GOT3 (cell line): Measurements from ENCODE around the gene CDH8.
"Not testable (repeated sequence)": the region's sequence is repeated elsewhere in the genome, so short reads cannot be mapped to it uniquely, and the experiment has no call there.

ENCODE experiments used
- DNase-seq: peaks from one replicate; lab custom pipeline; 2025; ENCODE audit warnings: mixed read lengths; lab: John Stamatoyannopoulos, UW

The CDH8 gene

DNA sequence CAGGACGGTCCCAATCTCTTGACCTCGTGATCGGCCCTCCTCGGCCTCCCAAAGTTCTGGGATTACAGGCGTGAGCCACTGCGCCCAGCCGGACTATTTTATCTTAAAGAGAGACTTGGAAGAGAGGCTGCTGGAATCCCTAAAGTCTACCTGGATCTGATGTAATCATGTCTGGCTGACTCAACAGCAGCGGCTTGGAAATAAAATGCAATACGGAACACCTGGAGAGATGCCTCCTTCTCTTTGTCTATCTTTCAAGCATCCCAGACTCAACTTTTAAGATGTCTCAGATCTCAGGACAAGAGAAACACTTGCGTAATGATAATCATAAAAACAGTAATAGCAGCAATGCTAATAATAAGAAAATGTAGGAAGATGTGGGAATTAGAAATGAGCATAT is 95.6 kb downstream of the CDH8 start:
- DNase-seq, result no peak

GRCh38 chr16:61937646-61938045 is 98.6 kb downstream of the CDH8 start:
- no peak for DNase-seq

GRCh38 chr16:61936522-61936921 is 99.7 kb downstream of the CDH8 start:
- DNase-seq, result no peak

DNA sequence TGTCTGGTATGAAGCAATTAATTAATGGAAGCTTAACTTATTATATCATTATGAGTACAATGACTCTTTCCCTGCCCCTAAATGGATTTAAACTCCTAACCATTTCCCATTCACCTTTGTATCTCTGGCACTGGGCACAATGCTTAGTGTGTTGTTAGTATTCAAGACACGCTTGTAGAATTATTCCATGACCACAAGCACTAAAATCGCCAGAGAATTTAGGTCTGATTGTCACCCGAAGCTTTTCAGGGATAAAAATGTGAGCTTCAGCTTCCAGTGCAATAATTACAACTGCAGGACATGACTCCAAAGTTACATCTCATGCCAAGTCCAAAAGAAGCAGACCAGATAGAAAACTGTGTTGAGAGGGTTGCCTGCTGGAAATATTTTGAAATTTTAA is 101.6 kb downstream of the CDH8 start:
- no peak for DNase-seq

DNA sequence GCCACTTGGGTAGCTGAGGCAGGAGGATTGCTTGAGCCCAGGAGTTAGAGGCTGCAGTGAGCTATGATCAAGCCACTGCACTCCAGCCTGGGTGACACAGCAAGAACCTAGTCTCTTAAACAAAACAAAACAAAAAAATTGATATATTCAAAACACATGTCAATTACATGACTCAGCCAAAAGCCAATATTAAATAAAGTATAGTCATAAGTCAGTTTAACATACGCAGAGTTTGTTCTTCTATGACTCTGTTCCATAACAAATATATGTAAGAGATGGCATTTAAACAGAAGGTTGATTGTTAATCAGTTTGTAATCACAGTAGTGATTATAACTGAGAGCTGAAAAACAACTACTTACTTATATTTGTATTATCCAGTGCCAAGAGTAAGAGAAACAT is 106.5 kb downstream of the CDH8 start:
- DNase-seq, result no peak

- DNase-seq, result no peak
Observed at GRCh38 chr16:61926766-61927165, 109.5 kb downstream of the CDH8 start.

GRCh38 chr16:61923629-61924028 is 112.6 kb downstream of the CDH8 start:
- no peak for DNase-seq

GRCh38 chr16:61921373-61921772 is 114.9 kb downstream of the CDH8 start:
- no peak for DNase-seq

- DNase-seq, result not testable (repeated sequence)
Observed at GRCh38 chr16:61917865-61918826, 118.1 kb downstream of the CDH8 start.

DNA sequence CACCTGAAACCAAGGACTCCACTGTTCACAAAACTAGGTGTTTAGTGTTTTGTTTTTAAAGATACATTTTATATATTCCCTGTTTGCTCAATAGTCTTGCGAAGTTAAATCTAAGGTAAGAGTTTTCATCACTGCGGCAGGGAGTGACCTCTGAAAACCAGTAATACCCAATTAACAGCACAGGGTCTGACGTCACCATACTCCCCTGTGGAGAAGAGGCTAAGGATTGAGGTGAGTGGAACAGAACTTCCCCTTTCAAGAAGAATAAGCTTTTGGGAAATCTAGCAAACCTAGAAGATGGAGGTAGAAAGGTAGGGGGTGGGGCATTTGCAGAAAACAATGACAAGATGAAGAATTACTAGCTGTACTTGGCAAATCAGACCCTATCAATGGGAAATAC is 120.7 kb downstream of the CDH8 start:
- no peak for DNase-seq

GRCh38 chr16:61909074-61909473 is 127.2 kb downstream of the CDH8 start:
- DNase-seq, result no peak

- no peak for DNase-seq
Observed at GRCh38 chr16:61908426-61908825, 127.8 kb downstream of the CDH8 start.

DNA sequence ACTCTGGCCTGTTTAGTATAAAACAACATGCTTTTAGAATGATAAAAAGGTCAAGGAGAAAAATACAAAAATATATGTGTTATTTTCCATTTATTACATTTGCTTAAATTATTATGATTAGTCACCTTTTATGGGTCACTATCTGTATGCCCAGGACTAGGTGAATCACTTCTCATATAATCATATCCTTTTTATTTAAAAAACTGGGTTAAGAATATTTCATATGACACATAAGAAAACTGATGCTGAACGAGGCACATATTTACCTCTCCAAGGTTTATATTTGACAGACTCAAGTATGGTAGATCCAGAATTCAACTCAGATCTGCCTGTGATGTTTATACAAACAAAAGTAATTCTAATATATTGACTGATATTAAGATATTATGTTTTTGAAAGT is 134.5 kb downstream of the CDH8 start:
- DNase-seq, result no peak

- no peak for DNase-seq
Observed at GRCh38 chr16:61900482-61900881, 135.8 kb downstream of the CDH8 start.

DNA sequence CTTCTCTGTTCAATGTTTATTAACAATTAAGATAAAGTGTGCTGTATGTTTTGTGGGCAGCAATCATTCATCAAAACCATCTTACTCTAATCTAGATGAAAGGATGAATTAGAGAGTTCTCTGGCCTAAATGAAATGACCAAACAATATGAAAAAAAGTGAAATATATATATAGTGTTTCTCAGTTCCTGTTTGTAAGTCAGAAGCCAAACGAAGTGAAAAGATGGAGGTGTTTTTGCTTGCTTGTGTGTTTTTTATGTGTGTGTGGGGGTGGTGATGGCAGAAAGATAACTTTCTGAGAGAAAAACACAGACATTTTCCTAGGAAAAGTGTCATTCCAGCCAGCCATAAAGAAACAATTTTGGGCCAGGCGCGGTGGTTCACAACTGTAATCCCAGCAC is 138.6 kb downstream of the CDH8 start:
- DNase-seq, result no peak

DNA sequence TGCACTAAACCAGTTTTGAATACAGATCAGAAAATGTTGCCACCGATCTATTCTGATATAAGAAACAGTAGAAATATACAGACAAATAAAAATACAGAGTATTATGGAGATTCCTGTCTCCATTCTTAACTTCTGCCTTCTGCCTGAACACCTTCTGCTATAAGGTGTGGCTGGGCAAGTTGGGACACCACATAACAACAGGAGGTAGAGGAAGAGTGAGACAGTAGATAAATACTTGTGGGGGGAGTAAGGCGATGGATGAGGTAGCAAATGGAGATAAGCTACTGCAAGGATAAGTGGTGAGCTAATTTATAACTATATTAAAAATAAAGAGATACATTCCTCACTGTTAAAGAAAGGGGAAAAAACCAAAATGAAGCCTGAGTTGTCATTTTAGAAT is 143.7 kb downstream of the CDH8 start:
- DNase-seq, result no peak

DNA sequence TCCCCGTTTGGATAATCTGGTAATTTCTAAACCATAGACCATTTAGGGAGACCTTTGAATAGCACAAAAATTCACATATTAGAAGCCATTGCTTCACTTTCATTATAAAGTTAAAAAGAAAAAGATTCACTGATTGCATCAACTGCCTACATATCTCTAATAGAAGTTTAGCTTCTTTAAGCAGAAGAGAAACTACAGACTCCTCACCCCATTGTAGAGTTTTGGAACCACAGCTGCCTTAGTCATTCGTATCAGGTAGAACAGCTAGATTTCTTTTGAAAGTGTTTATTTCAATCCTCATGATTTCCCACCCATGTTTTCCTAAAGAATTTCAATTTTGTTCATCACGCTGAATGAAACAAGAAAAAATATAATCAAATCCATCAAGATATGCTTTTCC is 144.8 kb downstream of the CDH8 start:
- DNase-seq, result no peak

DNA sequence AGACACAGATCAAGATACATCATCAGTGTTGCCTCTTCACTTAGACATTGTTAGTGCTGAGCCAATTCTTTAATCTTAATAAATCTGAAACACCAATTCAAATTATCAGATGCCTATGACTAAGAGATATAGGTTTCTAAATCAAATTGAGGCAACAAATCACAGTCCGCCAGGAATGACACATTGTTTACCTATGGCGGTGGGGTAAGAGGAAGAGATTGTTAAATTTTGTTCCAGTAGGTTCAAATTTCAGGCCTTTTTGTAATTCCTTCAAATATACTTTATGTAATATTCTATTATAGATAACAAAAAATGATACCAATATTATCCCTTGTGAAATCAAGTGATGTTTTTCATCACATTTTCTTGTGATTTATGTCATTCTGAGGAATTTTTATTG is 145.9 kb downstream of the CDH8 start:
- DNase-seq, result no peak

DNA sequence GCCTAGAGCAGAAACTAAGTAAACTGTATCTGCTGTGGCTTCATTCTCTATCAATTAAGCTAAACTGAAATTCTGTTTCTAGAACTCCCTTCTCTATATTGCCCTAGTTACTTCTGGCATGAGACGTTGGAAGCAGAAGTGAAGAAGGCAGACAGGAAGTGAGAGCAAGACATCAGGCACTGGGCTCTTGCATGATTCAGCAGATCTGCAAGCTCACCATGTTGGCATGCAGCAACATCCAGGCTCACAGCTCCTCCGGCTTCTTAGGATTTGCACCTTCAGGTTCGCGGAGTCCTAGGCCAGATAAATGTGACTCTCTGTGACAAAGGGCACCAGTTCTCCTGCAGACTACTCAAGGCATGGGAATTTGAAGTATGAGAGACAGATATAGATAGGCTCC is 148.3 kb downstream of the CDH8 start:
- no peak for DNase-seq

- no peak for DNase-seq
Observed at GRCh38 chr16:61885343-61885742, 150.9 kb downstream of the CDH8 start.

DNA sequence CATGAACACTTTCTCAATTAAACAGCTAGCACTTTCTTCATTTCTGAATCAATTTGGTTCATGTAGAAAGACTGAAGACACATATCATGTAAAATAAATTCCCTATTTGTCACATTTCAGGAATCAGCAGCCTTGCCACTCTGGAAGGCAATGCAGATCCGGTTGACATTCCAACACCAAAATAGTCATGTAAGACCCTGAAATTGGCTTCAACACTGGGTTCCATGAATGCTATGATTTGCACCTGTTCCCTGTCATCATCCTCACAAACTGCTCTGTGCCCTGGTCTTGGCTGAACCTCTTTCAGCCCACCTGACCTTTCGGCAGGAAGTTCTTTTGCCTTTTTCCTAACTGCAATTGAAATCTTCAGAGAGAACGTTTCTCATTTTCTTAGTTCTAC is 156.9 kb downstream of the CDH8 start:
- DNase-seq, result no peak

- no peak for DNase-seq
Observed at GRCh38 chr16:61877436-61877835, 158.8 kb downstream of the CDH8 start.

DNA sequence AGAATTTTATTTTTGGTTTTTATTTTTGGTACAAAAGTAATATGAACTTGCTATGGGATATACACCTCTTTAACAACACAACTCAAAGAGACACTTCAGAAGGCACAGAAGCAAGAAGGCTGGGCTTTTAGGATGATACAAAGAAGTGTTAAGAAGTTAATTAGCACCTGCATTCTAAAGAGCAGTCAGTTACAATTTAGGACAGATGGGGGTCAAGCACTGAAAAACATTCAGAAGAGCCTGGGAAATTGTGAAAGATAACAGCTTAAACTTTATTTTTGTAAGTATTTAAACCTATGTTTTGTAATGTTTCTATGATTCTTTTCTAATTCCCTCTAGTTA is 163.5 kb downstream of the CDH8 start:
- DNase-seq, result no peak
